AG09309 (cell line): Measurements from ENCODE around the gene SMAD3.
A peak's percentile ranks its signal among the peaks of the same experiment; 100 is the strongest.

Experiments
- DNase-seq: peaks from one replicate; pipeline ENCODE4 v3.0.0-alpha.2; 2010; ENCODE audit warnings: low read depth
- H3K4me3 ChIP-seq: 2 replicates; pipeline ENCODE4 v1.5.1; 2011; ENCODE audit warnings: mild to moderate bottlenecking, low read depth, low read length, moderate library complexity; ENCODE audit not compliant: control insufficient read depth
- TF ChIP-seq, protein P1 (sequence below): IDR thresholded peaks from 2 replicates; pipeline ENCODE4 v1.5.1; 2011; ENCODE audit warnings: mild to moderate bottlenecking, low read depth, low read length, inconsistent platforms; ENCODE audit not compliant: insufficient read depth, control insufficient read depth; ENCODE audit errors: missing control alignments

The SMAD3 gene

GRCh38 chr15:67117370-67117769 lies 52.0 kb downstream of the SMAD3 start:
- TF ChIP-seq, protein P1, sequence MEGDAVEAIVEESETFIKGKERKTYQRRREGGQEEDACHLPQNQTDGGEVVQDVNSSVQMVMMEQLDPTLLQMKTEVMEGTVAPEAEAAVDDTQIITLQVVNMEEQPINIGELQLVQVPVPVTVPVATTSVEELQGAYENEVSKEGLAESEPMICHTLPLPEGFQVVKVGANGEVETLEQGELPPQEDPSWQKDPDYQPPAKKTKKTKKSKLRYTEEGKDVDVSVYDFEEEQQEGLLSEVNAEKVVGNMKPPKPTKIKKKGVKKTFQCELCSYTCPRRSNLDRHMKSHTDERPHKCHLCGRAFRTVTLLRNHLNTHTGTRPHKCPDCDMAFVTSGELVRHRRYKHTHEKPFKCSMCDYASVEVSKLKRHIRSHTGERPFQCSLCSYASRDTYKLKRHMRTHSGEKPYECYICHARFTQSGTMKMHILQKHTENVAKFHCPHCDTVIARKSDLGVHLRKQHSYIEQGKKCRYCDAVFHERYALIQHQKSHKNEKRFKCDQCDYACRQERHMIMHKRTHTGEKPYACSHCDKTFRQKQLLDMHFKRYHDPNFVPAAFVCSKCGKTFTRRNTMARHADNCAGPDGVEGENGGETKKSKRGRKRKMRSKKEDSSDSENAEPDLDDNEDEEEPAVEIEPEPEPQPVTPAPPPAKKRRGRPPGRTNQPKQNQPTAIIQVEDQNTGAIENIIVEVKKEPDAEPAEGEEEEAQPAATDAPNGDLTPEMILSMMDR = no peak
- no peak for DNase-seq
- no peak overlapping the region for H3K4me3 ChIP-seq

DNA sequence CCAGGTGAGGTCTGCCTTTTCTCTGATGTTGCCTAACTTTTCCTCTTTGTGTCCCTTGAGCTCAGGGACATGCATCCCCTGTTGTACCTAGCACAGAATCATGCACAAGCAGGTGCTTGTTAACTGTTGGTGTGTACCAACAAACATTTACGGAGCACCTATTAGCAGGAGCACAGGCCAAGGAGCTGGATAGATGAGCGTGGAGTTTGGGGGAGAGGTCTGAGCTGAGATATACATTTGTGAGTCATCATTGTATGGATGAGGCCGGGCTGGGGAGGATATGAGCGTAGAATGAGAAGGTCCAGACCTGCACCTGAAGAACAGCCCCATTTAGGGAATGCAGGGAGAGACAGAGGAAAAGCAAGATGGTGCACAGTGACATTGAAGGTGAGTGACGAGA lies 53.4 kb downstream of the SMAD3 start:
- no peak overlapping the region for H3K4me3 ChIP-seq
- TF ChIP-seq, protein P1 = no peak
- no peak for DNase-seq

DNA sequence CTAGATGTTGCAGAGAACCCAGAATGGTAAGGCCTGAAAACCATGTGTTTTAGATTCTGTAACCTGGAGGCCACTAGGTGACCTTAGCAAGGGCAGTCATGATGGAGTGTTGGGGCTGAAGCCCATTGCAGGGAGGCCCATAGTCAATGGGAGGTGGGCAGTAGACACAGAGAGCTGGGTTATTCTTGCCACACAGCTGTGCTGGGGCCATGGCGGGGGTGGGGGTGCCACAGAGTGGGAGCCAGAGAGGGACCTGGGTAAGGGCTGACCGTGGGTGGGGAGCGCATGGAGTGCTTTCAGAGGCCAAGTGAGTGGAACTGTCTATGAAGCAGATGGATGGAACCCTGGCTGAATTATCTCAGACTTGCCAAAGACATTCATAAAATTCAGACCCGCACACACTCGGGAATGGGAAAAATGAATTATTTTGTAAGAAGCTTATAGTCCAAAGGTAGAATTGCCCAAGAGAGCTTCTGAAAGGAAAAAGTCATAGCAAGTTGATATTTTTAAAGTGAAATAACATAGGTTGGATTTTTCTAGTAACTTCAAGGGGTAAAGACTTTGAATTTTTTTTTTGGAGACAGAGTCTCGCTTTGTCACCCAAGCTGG lies 53.9 kb downstream of the SMAD3 start:
- TF ChIP-seq, protein P1 = no peak
- DNase-seq = no peak
- H3K4me3 ChIP-seq = no peak overlapping the region

GRCh38 chr15:67120009-67120838 lies 54.8 kb downstream of the SMAD3 start:
- TF ChIP-seq, protein P1 = no peak
- no peak for DNase-seq
- H3K4me3 ChIP-seq = no peak overlapping the region

DNA sequence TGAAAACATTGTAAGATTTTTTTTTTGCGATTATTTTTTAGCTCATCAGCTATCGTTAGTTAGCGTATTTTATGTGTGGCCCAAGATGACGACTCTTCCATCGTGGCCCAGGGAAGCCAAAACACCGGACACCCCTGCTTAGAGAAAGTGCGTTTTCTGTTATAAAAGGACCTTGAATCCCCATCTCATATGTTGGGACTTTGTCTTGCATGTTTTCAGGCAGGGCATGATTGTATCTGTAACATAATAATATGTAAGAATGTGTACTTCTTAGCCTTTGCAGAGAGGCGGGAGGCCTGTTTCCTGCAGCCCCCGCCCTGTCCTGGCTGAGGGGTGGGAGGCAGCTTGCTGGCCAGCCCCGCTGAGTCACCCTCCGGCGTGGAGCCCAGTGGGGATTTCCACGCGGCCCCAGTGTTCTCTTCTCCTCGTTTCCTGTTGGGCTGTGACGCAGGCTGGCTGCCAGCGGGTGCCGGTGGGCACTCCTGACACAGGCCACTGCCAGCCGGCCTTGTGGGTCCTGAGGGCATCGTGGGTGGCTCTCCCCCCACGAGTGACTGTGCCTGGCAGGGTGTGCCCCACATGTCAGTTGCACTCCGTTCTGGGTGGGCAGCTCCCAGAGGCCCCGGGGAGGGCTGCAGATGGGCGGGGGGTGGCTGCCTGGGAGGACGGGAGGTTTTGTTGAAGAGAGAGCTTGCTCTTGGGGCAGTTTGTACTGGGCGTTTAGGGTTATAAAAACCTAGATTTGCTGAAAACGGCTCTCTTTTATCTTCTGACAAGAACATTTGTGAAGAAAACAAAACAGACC lies 55.6 kb downstream of the SMAD3 start:
- TF ChIP-seq, protein P1 = no peak
- DNase-seq = peak; percentile 55
- H3K4me3 ChIP-seq = no peak overlapping the region
